ENCODE data around the gene TMEM94.

The TMEM94 gene

GRCh38 chr17:75428543-75429469 lies 27.6 kb upstream of the TMEM94 start (continued):
- no peak for TF ChIP-seq ZSCAN5A (tag by site-specific recombination; IDR thresholded peaks at IDR 0.05)
- no peak for TF ChIP-seq ZNF518A (tag by site-specific recombination; conservative IDR thresholded peaks at IDR 0.05; ENCODE audit: low read depth)
- TF ChIP-seq YY2 (tag by site-specific recombination; IDR thresholded peaks at IDR 0.05) = no peak
- TF ChIP-seq PRDM6 (tag by site-specific recombination; IDR thresholded peaks at IDR 0.05) = no peak
- TF ChIP-seq KLF9 (tag by site-specific recombination; IDR thresholded peaks at IDR 0.05; ENCODE audit: low read depth) = no peak
- TF ChIP-seq ZNF366 (tag by site-specific recombination; conservative IDR thresholded peaks at IDR 0.05) = no peak
- TF ChIP-seq ZNF350 (tag by site-specific recombination; IDR thresholded peaks at IDR 0.05) = no peak
- TF ChIP-seq ZNF140 (tag by site-specific recombination; IDR thresholded peaks at IDR 0.05) = no peak
- TF ChIP-seq ZNF155 (tag by site-specific recombination; IDR thresholded peaks at IDR 0.05) = no peak

GRCh38 chr17:75430159-75430974 lies 26.1 kb upstream of the TMEM94 start:
- no peak overlapping the region for H3K27ac ChIP-seq (ENCODE audit: extremely low read depth, low read depth, low read length)
- TF ChIP-seq ZIC2 (tag by site-specific recombination; IDR thresholded peaks at IDR 0.05) (no peak), ZBTB11 (tag by site-specific recombination; conservative IDR thresholded peaks at IDR 0.05; ENCODE audit: low read depth) (no peak), ZNF701 (tag by site-specific recombination; IDR thresholded peaks at IDR 0.05) (no peak), GLIS1 (tag by site-specific recombination; IDR thresholded peaks at IDR 0.05) (peak; percentile 55)
- CTCF ChIA-PET = interaction anchor here (0.6 to 2.1 kb wide), 13 partner anchors 18 to 319 kb away, joined by 3 to 5 read pairs (median 3); partner anchors contain the start of genes SMIM5, TMEM94 and TSEN54
- POLR2A ChIA-PET = interaction anchor here (1.1 to 2.8 kb wide), 3 partner anchors 26 to 160 kb away, joined by 3 to 9 read pairs (median 3); partner anchors contain the start of genes MIF4GD and TMEM94
- no peaks in the 10 kb centered on the region; the same call in 1 of the 2 replicates for H3K4me1 ChIP-seq (ENCODE audit: control insufficient read depth, insufficient read depth, low read length)
- no peaks in the 10 kb centered on the region for H3K36me3 ChIP-seq (ENCODE audit: control insufficient read depth in 2 of 2, insufficient read depth in 1 of 2, low read length in 2 of 2)
- no peaks in the 10 kb centered on the region for H3K9me3 ChIP-seq (ENCODE audit: control insufficient read depth, insufficient read depth, low read depth, low read length)
- peak overlapping the region; percentile 3 for H3K4me3 ChIP-seq (ENCODE audit: low read depth, low read length)
